CD14-positive monocyte (primary cell): Measurements from ENCODE around the gene IGFL1. TPM values are rescaled to one million over a fixed set of nuclear protein-coding genes. Genes with fewer than 3 reads are reported as not detected.
A peak's percentile ranks its signal among the peaks of the same experiment; 100 is the strongest.
"Not testable (repeated sequence)": the region's sequence is repeated elsewhere in the genome, so short reads cannot be mapped to it uniquely, and the experiment has no call there.

Experiments used
- DNase-seq, 3 donors: peaks; one replicate each; pipeline ENCODE4 v3.0.0-alpha.2; 2011 to 2022
- H2AFZ ChIP-seq: 2 replicates; pipeline ENCODE4 v1.6.0; 2012; ENCODE audit warnings: mild to moderate bottlenecking, low read depth, low read length, inconsistent platforms; ENCODE audit not compliant: insufficient read depth, poor library complexity, severe bottlenecking
- H3K27ac ChIP-seq, 2 donors: 1 replicate in 1 of 2; 2 replicates in 1 of 2; pipeline ENCODE4 v1.5.1; 2012 to 2013; ENCODE audit warnings: low read length in 2 of 2, control low read depth in 1 of 2, inconsistent platforms in 1 of 2, low read depth in 1 of 2, mild to moderate bottlenecking in 1 of 2
- H3K27me3 ChIP-seq, 2 donors: one replicate each; pipeline versions ENCODE4 v1.6.0 to v1.6.1; 2011 to 2013; ENCODE audit warnings: low read length in 2 of 2; ENCODE audit not compliant: control insufficient read depth in 2 of 2, insufficient read depth in 2 of 2
- H3K36me3 ChIP-seq, 2 donors: replicated peaks in 1 of 2; 1 replicate in 1 of 2; 2 replicates in 1 of 2; pipeline versions ENCODE4 v1.5.1 to v1.6.1; 2012 to 2013; ENCODE audit warnings: low read length in 2 of 2, control low read depth in 1 of 2, inconsistent platforms in 1 of 2, mild to moderate bottlenecking in 1 of 2; ENCODE audit not compliant: insufficient read depth in 2 of 2, control insufficient read depth in 1 of 2
- H3K4me1 ChIP-seq, 2 donors: 1 replicate in 1 of 2; 2 replicates in 1 of 2; pipeline versions ENCODE4 v1.5.1 to v1.6.1; 2012 to 2013; ENCODE audit warnings: low read length in 2 of 2, control low read depth in 1 of 2, inconsistent platforms in 1 of 2, mild to moderate bottlenecking in 1 of 2, moderate library complexity in 1 of 2; ENCODE audit not compliant: insufficient read depth in 2 of 2, control insufficient read depth in 1 of 2
- H3K4me2 ChIP-seq: replicated peaks from 2 replicates; pipeline ENCODE3; 2012; ENCODE audit warnings: low read length, moderate library complexity, mild to moderate bottlenecking; ENCODE audit not compliant: poor library complexity, severe bottlenecking; ENCODE audit errors: extremely low read depth
- H3K4me3 ChIP-seq, 3 experiments: fragments of 200-600 bp in 1 of 3; sonication (generic) in 1 of 3; replicated peaks in 1 of 3; 1 replicate in 2 of 3; 2 replicates in 1 of 3; pipeline ENCODE4 v1.5.1; 2011 to 2013; ENCODE audit warnings: low read length in 3 of 3, mild to moderate bottlenecking in 3 of 3, control low read depth in 2 of 3, low read depth in 2 of 3, inconsistent platforms in 1 of 3, moderate library complexity in 1 of 3
- H3K79me2 ChIP-seq: 2 replicates; pipeline ENCODE4 v1.6.0; 2012; ENCODE audit warnings: mild to moderate bottlenecking, control low read depth, inconsistent platforms, low read length, moderate library complexity; ENCODE audit not compliant: insufficient read depth
- H3K9ac ChIP-seq: 2 replicates; pipeline ENCODE4 v1.6.0; 2017; ENCODE audit warnings: low read length, mild to moderate bottlenecking; ENCODE audit not compliant: insufficient read depth, poor library complexity, severe bottlenecking
- H3K9me3 ChIP-seq, 2 donors: replicated peaks in 1 of 2; 1 replicate in 1 of 2; 2 replicates in 1 of 2; pipeline versions ENCODE4 v1.5.1 to v1.6.1; 2012 to 2013; ENCODE audit warnings: low read length in 2 of 2, control low read depth in 1 of 2; ENCODE audit not compliant: control insufficient read depth in 1 of 2, insufficient read depth in 1 of 2
- H4K20me1 ChIP-seq: 2 replicates; pipeline ENCODE4 v1.6.0; 2012; ENCODE audit warnings: mild to moderate bottlenecking, low read length, control low read depth, moderate library complexity; ENCODE audit not compliant: insufficient read depth
- H3K27ac Mint-ChIP-seq, 7 donors: one replicate each; pipeline ENCODE4 v1.8.0; 2020; ENCODE audit warnings: mild to moderate bottlenecking in 7 of 7, mixed read lengths in 7 of 7, moderate library complexity in 6 of 7, inconsistent platforms in 2 of 7
- H3K27me3 Mint-ChIP-seq, 3 donors: one replicate each; pipeline ENCODE4 v1.8.0; 2021 to 2022; ENCODE audit warnings: low read depth in 3 of 3, mild to moderate bottlenecking in 3 of 3, mixed read lengths in 3 of 3, moderate library complexity in 3 of 3, inconsistent platforms in 1 of 3
- H3K36me3 Mint-ChIP-seq, 2 donors: one replicate each; pipeline ENCODE4 v1.8.0; 2020; ENCODE audit warnings: mixed read lengths in 2 of 2, inconsistent platforms in 1 of 2, mild to moderate bottlenecking in 1 of 2
- H3K4me1 Mint-ChIP-seq: one replicate; pipeline ENCODE4 v1.8.0; 2020; ENCODE audit warnings: mild to moderate bottlenecking, mixed read lengths
- H3K4me3 Mint-ChIP-seq, 2 donors: one replicate each; pipeline ENCODE4 v1.8.0; 2020; ENCODE audit warnings: mild to moderate bottlenecking in 2 of 2, mixed read lengths in 2 of 2, moderate library complexity in 1 of 2
- H3K9me3 Mint-ChIP-seq, 7 donors: one replicate each; pipeline ENCODE4 v1.8.0; 2020 to 2022; ENCODE audit warnings: mixed read lengths in 7 of 7, mild to moderate bottlenecking in 6 of 7, moderate library complexity in 6 of 7, inconsistent platforms in 2 of 7
- WGBS: methylation state at CpG from one replicate; pipeline ENCODE4 v1.1.5; 2013; ENCODE audit warnings: missing lambda C conversion rate; ENCODE audit not compliant: insufficient coverage; 5-methylcytosine and 5-hydroxymethylcytosine counted together
- intact Hi-C, 2 donors: fragments of 100-400 bp; cut with micrococcal nuclease; formaldehyde crosslinking; loops; one replicate each; pipeline versions ENCODE4 v1.15.0 to v1.15.1; 2023
- polyA plus RNA-seq, 3 donors: library from polyadenylated mRNA; depleted of rRNA in 1 of 3; unstranded in 2 of 3; stranded (reverse) in 1 of 3; fragments of 300-500 nt in 2 of 3; fragments of >200 nt in 1 of 3; fragmentation: Illumina TruSeq in 2 of 3; gene quantifications; 1 replicate in 2 of 3; 2 replicates in 1 of 3; pipeline ENCODE4 v1.2.3, GENCODE V29; 2012 to 2021
- TF ChIP-seq, protein P1 (sequence below): fragments of 200-600 bp; IDR thresholded peaks from one replicate; pipeline ENCODE4 v1.8.0; 2022; ENCODE audit warnings: antibody characterized with exemption, mild to moderate bottlenecking

IGFL1 gene
- polyA plus RNA-seq, 3 donors, result not detected

GRCh38 chr19:46195104-46195503, 34.4 kb upstream of the IGFL1 start:
- no peak overlapping the region for H3K4me3 ChIP-seq
- no peaks in the 10 kb centered on the region for H3K9me3 ChIP-seq
- no peak overlapping the region for H3K9ac ChIP-seq
- intact Hi-C loops, result loop anchor here in 1 of 2 donors (10.0 kb wide), 1 partner anchor 180 kb away; no protein-coding TSS in a partner anchor
- TF ChIP-seq, protein P1, sequence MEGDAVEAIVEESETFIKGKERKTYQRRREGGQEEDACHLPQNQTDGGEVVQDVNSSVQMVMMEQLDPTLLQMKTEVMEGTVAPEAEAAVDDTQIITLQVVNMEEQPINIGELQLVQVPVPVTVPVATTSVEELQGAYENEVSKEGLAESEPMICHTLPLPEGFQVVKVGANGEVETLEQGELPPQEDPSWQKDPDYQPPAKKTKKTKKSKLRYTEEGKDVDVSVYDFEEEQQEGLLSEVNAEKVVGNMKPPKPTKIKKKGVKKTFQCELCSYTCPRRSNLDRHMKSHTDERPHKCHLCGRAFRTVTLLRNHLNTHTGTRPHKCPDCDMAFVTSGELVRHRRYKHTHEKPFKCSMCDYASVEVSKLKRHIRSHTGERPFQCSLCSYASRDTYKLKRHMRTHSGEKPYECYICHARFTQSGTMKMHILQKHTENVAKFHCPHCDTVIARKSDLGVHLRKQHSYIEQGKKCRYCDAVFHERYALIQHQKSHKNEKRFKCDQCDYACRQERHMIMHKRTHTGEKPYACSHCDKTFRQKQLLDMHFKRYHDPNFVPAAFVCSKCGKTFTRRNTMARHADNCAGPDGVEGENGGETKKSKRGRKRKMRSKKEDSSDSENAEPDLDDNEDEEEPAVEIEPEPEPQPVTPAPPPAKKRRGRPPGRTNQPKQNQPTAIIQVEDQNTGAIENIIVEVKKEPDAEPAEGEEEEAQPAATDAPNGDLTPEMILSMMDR, result no peak
- H4K20me1 ChIP-seq, result no peaks in the 10 kb centered on the region
- peaks cover 31 to 34% of the 10 kb centered on the region in 2 donors for H3K4me1 ChIP-seq
- H3K4me2 ChIP-seq, result no peak overlapping the region
- peak overlapping the region in 5 of 7 donors; percentile 5 to 99 (median 57) for H3K27ac Mint-ChIP-seq
- H3K36me3 Mint-ChIP-seq, result no peaks in the 10 kb centered on the region
- no peaks in the 10 kb centered on the region for H3K79me2 ChIP-seq
- peaks cover 0 to 1% (median 0%) of the 10 kb centered on the region in 7 donors for H3K9me3 Mint-ChIP-seq
- no peak overlapping the region for H2AFZ ChIP-seq
- DNase-seq, result no peak
- 95% methylated on average over 2 of the region's 3 CpGs for WGBS
- H3K27me3 ChIP-seq, result no peaks in the 10 kb centered on the region
- H3K4me1 Mint-ChIP-seq, result peaks cover 37% of the 10 kb centered on the region
- H3K27me3 Mint-ChIP-seq, result peaks cover 14 to 17% (median 16%) of the 10 kb centered on the region in 3 donors
- H3K4me3 Mint-ChIP-seq, result no peak overlapping the region
- H3K36me3 ChIP-seq, result no peaks in the 10 kb centered on the region
- no peak overlapping the region for H3K27ac ChIP-seq

- not testable (repeated sequence) for H3K9me3 ChIP-seq, H4K20me1 ChIP-seq, H3K4me2 ChIP-seq, H3K4me3 ChIP-seq, DNase-seq, H3K9ac ChIP-seq, H3K27me3 ChIP-seq, H3K79me2 ChIP-seq, H3K27ac ChIP-seq, H3K36me3 Mint-ChIP-seq, H3K4me3 Mint-ChIP-seq, H3K9me3 Mint-ChIP-seq, H3K36me3 ChIP-seq, H2AFZ ChIP-seq
- 89% methylated on average over 3 of the region's 7 CpGs for WGBS
- intact Hi-C loops, result loop anchor here in 1 of 2 donors (10.0 kb wide), 1 partner anchor 181 kb away; no protein-coding TSS in a partner anchor
- Mint-ChIP-seq H3K27ac (peak overlapping the region in 1 of 7 donors; percentile 23), H3K4me1 (peaks cover 35% of the 10 kb centered on the region), H3K27me3 (peaks cover 12 to 15% (median 14%) of the 10 kb centered on the region in 3 donors)
- peaks cover 31 to 34% of the 10 kb centered on the region in 2 donors for H3K4me1 ChIP-seq
Observed at GRCh38 chr19:46195919-46196318, 33.6 kb upstream of the IGFL1 start.
